ENCODE measurements around the gene FGFRL1.
A peak's percentile ranks its signal among the peaks of the same experiment; 100 is the strongest.

Gene FGFRL1

DNA sequence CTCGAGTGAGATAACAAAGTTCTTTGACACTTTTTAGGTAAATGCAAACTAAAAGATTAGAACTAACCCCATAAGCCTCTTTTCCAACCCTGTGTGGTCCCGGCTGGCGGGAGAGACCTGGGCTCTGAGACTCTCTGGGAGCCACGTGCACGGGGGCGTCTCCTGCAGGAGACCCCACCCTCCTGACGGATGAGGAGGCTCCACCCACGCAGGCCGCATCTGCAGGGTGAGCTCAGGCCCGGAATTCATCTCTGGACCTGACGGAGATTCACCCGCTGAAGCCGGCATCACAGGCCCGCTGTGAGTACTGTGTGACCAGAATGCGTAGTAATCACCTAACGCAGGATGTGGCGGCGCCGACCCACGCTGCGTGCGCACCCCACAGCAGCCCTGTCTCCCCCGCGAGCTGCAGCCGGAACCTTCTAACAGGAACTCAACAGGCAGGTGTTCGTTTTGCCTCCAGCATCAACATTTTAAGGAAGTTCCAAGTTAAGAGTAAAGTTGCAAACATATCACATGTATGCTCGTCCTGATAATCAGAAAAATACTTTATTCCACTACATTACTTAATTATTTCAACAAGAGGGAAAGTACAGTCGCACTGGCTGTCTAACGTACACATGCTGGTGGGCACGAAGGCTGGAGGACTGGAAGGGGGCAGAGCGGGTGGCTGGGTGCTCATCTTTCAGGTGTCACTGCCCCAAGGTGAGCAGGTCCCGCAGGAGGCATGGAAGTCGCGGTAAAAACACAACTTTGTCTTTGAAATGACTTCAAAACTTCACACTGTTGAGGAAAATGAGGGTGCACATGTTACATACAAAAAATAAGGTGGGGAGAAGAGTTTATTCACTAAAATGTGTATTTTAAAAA lies 44.5 kb downstream of the FGFRL1 start:
- peak; percentile 85 for DNase-seq

DNA sequence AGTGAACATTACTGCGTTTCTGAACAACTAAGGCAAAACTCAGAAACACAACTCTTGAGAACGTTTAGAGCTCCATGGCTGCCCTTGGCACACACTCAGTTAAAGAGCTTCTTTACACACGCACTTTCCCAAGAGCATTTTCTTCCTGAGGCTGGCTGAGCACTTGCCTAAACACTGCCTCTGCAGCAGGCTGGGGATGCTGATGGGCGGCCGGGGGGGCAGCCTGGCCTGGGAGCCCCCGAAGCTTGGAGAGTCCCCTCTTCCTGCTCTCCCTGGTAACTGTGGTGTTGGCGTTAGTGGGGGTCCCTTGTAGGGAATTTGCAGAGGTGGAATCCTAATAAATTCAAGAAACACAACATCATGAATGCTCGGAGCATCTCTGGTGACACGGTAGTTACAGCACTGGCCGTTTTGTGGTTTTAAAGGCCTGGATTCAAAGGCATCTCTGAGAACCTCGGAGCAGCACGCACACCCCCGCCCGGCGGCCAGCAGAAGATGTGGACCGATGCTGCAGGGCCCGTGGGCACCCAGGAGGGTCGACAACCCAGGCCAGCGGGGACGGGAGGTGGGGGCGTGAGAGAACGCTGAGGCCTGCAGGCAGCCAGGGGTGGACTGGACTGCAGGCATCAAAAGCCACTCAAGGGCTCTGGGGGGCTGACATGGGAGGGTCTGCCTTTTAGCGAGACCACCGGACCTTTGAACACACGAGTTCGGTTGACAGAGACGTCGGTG lies 45.4 kb downstream of the FGFRL1 start:
- DNase-seq, result no peak

DNA sequence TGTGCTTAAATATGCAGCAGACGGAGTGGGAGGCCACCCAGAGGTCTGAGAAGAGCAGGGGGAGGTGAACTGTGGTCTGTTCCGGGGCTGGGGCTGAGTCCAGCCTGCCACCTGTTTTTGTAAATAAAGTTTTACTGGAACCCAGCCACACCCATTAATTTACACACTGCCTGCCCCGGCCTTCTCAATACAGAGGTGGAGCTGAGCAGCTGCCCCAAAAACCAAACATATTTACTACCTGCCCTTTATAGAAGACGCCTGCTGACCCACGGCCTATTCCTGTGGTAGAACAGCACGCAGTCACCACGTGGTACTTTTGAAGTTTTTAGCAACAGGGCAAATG lies 45.9 kb downstream of the FGFRL1 start:
- no peak for DNase-seq

DNA sequence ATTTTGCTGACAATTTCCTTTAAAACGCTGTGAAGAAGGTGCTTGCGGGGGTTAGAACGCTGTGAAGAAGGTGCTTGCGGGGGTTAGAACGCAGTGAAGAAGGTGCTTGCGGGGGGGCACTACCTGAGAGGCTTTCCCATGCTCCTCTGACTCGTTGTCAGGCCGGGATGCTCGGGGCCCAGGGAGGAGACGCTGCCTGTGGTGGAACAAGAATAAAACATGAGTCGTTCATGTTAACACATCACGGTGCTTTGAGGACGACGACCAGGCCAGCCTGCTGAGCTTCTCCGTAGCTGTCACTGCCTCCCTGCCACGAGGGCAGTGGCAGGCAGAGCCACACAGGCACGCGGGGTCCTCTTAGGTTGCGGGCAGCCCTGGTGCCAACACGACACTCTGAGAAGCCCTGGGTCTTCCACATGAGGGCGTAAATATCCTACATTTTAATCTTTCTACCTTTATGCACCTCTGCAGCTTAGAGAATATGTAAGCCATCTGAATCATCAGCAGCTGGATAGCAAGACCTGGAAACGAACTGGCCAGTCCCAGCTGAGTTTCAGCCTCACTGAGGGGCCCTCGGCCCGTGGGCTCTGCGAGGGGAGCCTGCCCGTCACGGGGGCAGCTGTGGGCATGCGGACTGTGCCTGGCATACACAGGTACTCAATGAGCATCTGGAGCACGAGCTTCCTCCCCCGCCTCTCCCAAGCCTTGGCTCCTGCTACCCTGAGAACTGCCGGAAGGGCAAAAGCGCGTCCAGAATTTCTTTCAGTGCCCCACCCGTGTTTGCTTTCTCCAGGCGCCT lies 47.0 kb downstream of the FGFRL1 start:
- DNase-seq, result no peak

DNA sequence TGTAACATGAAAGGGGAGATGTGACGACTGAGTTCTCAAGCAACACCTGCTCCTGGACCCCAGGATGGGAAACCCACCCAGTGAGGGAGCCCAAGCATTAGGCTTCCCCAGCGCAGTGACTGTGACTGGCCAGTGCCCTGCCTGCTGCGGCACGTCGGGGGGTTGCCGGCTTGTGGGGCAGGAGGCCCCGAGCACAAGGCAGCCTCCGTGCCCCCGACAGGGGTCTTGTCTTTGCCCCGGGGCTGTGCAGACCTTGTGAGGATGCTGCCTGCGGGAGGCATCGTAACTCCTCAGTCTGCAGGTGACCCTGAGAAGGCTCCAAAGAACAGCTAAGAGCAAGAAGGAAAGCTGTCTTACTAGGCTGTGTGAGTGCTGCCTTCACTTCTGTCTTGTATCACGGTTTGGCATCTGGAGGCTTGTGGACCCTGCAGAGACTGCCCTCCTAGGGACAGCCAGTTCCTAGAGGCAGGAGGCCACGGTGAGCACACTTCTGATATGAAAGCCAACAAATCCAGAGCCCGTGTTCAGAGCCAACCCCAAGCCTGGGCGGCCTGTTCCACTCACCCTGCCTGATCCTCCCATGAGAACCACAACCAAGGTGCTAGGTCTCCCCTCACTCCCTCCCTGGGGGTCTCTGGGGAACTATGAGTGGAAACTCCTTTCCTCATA lies 47.7 kb downstream of the FGFRL1 start:
- DNase-seq, result no peak

DNA sequence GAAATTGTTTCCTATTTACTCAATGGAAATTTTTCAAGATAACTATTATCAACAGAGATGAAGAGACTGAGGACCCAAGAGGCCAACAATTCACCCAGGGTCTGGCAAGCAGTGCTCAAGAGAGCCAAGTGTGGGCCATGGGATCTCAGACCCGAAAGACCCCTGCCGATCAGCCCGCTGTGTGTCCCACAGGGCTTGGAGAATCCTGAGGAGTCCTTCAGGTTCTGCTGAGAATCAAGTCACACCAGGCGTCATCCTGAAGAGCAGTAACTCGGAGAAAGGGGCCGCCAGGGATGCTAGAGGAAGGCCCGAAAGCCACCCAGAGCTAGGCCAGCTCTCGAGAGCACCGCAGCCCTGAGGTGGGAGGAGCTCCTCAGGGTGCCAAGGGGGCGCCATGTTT lies 48.7 kb downstream of the FGFRL1 start:
- no peak for DNase-seq

DNA sequence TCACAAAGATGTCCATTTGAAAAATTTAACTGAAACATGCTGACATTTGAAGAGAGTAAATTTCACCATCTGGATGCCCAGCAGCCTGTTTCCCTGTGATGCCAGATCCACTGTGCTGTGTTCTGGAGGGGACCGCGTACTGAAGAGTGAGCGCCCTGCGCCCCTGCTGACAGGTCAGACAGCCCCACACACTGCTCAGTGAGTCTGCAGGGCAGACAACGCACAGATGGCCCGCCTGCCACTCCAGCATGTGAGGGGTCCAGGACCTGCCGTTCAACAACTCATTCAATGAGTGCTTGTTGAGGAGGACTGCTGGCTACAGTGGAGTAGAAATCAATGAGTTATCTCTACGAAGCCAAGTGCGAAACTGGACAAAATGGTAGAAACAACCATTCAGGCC lies 49.2 kb downstream of the FGFRL1 start:
- no peak for DNase-seq

DNA sequence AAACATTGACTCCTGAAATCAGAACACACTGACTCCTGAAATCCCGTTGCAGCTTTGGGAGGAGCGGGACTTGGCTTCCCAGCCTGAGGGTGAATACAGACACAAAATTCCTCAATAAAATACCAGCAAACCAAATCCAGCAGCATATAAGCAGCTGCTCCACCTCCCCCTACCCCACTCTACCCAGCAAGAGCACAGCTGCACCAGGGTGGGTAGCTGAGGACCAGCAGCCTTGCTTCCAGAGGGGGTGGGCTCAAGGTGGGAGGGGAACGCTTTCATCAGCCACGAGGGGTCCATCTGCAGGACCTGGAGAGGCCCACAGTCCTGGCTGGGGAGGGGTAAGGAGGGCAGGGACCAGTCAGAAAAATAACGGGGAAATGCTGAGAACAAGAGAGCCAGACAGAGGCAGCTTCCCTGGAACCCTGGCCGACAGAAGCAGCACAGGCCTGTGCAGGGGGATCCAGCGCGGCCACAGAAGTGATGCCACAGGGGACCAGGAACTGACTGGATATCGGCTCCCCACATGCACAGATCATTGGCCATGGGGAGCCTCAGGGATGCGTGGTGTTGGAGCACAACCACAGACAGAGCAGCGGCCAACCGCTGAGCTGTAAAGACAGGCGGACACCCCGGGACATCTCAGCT lies 49.8 kb downstream of the FGFRL1 start:
- no peak for DNase-seq

DNA sequence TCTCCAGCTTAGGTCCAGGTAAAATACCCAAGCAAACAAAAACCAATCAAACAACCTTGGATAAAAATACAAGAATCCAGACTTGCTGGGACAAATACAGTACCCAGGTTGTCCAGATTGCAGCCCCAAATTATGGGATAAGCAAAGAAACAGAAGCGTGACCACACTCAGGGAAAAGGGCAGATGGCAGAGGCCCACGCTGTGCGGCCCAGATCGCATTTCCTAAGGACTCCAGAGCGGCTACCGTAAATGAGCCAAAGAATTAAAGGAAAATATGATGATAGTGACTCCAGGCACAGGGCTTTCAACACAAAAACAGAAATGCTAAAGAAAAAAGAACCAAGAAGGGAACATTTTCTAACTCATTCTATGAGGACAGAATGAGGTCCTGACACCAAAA lies 50.3 kb downstream of the FGFRL1 start:
- DNase-seq, result no peak

DNA sequence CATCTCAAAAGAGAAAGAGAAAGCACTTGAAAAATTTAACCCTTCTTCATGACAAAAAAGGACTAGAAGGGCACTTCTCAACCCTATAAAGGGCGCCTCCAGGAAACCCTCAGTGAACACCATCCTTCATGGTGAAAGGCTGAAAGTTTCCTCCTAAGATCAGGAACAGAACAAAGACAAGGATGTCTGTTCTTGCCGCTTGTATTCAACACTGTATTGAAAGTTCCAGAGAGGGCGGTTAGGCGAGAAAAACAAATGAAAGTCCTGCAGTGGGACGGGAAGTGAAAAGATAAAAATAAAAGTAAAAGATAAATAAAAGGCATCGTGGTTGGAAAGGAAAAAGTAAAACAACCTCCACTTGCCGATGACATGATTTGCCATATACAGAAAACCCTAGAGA lies 51.0 kb downstream of the FGFRL1 start:
- no peak for DNase-seq

DNA sequence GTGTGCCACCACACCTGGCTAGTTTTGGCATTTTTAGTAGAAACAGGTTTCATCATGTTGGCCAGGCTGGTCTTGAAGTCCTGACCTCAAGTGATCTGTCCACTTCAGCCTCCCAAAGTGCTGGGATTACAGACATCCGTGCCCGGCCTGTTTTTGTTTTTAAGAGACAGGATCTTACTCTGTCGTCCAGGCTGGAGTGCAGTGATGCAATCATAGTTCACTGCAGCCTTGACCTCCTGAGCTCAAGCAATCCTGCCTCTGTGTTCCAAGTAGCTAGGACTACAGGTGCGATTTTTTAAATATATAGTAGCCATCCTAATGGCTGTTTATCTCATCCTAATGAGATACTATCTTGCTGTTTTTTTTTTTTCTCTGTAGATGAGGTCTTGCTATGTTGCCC lies 54.3 kb downstream of the FGFRL1 start:
- DNase-seq, result no peak

DNA sequence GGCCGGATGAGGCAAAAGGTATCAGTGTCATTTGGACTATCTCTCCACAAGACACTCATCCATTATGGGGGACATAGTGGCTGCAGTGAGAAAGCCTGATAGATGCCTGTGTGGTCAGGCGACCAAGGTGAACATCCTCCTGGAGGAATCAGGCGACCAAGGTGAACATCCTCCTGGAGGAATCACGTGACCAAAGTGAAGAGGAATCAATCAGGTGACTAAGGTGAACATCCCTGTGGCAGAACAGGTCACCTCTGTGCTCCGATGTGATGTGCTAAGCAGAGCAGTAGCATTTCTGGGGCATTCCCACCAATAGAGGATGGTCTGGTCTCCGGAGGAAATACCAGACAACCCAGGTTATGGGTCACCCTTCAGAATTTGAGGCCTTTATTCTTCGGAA lies 58.0 kb downstream of the FGFRL1 start:
- DNase-seq, result no peak

DNA sequence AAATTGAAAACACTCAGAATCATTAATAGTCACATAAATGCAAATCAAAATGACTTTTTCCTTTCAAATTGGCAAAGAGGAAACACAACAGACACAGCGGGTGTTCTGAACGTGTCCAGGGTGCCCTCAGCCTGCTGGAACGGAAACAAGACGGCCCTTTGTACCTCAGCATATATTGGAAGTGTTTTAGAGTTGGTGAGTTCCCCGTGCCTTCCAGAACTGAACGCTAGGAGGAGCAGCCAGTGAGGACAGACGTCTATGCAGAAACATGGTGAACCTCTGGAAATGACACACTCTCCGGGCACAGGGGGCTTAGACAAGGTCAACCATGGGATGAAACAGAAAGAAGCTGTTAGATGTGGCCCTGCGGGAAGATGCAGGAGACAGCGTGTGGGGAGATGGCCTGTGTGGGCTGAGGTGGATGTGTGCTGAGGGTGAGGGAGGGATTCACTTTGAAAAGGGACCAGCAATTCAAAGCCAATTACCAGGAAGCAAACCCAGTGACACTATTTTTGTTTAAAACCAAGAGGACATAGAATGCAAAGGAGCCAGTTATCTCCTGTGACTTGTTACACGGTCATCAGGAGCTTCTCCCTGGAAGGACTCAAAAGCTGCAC lies 61.5 kb downstream of the FGFRL1 start:
- no peak for DNase-seq

DNA sequence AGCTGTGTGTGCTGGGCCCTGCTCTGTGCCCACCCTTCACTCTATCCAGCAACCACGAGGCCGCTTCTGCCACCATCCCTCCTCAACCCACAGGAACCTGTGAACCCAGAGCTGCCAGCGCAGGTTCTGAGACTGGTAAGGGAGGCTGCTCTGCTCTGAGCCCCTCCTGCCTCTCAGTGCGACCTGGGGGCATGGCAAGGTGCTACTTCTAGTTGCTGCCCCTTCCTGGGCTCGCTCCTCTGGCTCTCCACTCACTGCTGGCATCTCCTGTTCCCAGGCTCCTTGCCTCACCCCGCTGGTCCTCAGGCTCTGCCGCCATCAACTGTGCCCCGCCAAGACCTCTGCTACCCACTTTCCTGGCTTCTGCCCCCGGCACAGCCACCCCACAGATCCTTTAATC lies 62.7 kb downstream of the FGFRL1 start:
- DNase-seq, result no peak

DNA sequence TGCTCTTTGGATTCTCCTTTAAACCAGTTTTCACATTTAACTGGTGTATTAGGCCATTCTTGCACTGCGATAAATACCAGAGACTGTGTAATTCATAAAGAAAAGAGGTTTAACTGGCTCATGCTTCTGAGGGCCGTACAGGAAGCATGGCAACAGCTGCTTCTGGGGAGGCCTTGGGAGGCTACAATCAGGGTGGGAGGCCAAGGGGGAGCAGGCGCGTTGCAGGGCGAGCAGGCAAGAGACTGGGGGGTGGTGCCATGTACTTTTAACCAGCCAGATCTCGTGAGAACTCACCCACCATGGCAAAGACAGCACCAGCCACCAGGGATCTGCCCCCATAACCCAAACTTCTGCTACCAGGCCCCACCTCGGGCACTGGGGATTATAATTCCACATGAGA lies 63.8 kb downstream of the FGFRL1 start:
- DNase-seq, result no peak

DNA sequence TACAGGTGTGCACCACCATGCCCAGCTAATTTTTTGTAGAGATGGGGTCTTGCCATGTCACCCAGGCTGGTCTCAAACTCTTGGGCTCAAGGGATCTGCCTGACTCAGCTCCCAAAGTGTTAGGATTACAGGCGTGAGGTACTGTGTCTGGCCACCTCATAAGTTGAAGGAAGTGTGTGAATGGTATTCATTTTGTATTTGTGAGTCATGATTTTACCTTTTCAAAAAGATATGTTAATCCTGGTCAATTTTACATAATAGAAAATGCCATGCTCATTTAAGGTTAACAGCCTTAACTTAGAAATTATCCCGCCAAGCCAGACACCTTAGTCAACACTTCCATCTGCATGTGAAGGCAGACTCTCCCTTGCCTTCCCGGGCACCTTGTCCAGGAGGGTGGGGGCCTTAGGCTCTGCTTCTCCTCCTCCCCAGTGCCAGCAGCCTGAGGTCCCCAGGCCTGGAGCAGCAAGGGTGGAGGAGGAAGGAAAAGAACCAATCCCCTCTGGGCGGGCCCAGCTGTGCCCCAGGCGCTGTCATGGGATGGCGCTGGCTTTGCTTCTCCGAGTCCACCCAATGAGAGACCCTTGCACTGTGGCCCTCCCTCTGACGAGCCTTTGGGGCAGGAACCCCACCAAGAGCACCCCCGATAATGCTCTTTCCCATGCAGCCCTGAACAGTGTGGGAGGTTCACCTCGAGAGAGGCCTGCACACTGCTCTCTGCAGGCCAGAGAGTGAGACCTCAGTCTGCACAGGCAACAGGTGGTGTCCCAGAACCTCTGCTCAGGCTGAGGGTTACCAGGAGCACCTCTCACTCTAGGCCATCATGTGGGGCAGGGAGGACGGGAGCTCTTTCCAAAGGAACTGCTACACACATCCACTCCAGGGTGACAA lies 64.6 kb downstream of the FGFRL1 start:
- DNase-seq, result no peak
